Amygdala (tissue), 56 donors: Measurements from ENCODE around the gene BBS10.
"Not testable (repeated sequence)": the region's sequence is repeated elsewhere in the genome, so short reads cannot be mapped to it uniquely, and the experiment has no call there.

Experiments
- DNase-seq, 56 donors: peaks; one replicate each; lab custom pipeline; 2025; lab: John Stamatoyannopoulos, UW

BBS10 gene

DNA sequence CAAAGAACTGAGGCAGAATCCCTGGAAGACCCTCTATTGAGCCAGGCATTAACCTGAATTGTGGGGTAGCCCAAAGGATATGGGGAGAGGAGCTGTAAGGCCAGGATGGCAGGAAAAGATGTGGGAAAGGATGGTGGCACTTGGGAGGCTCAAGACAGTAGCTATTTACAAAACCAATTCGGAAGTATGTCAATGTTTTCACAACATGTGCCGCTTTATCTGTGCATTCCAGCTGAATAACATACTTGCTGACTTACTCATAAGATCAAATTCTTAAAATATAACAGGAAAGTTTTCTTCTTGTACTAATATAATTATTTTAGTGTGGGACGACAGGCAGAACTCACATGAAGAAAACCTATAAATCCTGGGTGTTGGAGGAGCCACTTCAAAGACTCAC, 10.6 kb downstream of the BBS10 start:
- DNase-seq = no peak

DNA sequence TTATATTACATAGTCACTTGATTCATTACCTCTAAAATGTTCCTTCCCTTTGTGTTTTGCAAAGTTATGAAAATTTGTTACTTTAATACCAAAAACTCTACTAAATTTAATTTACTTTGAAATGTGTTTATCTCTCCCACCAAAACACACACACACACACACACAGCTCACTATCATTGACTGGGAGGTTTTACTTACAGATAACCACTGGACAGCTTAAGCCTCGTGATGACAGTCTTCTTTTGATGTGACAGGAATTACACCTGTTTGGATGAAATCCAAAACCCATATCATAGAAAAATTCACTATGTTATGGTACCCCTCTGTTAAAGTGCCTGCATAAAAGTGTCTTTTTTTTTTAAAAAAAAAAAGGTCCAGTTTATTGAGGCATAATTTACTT, 15.6 kb downstream of the BBS10 start:
- no peak for DNase-seq

DNA sequence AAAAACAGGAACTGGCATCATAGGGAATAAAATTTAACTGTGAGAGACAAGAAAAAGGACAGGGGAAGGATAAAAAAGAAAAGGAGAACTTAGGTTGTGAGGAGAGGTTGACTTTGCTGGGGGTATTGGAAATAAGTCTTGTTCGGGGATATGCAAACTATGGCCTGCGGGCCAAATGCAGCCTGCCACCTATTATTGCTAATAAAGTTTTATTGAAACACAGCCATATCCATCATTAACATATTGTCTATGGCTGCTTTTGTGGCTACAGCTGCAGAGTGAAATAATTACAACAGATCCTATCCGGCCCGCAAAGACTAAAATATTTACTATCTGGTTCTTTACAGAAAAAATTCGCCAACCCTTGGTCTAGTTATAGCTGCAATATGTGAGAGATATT, 18.6 kb downstream of the BBS10 start:
- no peak for DNase-seq

DNA sequence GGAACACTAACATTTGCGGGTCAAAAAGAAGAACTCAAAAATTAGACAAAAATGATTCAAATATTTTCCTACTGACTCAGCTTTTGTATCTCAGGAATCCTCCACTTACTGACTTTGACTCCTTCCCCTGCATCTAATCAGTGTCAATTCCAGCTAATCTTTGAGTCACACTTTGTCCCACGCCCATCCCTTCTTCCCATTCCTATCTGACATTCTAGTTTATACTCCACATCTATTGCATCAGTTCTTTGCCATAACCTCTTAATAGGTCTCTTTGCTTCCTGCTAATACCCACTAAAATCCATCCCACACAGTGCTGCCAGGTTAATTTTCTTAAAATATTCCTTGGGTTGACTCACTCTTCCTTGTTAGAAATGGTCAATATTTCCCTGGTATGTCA, 19.1 kb downstream of the BBS10 start:
- DNase-seq = no peak

GRCh38 chr12:76319595-76320319, 28.5 kb downstream of the BBS10 start:
- DNase-seq = not testable (repeated sequence)

GRCh38 chr12:76318773-76319594, 29.2 kb downstream of the BBS10 start:
- no peak for DNase-seq

DNA sequence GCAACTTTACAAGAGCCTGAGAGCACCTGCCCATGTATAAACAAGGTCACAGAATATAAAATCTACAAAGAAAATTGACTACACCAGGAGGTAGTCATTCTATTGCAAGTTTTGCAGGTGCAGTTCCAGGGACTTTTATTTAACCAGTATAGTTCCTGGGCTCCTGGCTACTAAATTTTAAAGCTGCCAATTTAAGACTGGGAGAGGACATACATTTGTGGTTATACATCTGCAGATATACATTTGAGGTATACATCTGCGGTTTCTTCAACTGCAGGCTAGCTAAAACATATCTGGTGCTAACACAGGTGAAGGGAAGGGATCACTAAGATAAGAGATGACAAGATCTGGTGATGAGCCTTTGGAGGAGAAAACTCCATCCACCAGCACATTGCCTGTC, 30.2 kb downstream of the BBS10 start:
- no peak for DNase-seq

GRCh38 chr12:76316468-76316867, 31.7 kb downstream of the BBS10 start:
- no peak for DNase-seq

GRCh38 chr12:76313299-76313698, 34.9 kb downstream of the BBS10 start:
- peak in 2 of 56 donors; percentile 1 to 3 for DNase-seq

GRCh38 chr12:76312315-76312714, 35.9 kb downstream of the BBS10 start:
- no peak for DNase-seq

DNA sequence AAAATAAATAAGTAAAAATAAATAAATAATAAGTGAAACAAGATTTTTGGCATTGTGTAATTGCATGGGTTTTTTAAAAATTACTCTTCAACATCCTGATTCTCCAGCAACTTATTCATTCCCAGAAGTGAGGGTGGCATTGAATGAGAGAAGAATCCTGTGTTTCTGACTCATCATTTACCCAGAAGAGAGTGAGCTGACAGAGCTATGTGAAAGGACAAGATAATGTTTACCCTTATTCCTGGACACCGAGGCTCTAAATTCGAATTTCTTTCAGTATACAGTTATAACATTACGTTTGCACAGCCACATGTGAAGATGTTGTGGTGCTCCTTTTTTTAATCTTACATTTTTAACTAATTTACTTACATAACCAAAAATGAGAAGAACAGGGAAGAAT, 36.4 kb downstream of the BBS10 start:
- DNase-seq = no peak

DNA sequence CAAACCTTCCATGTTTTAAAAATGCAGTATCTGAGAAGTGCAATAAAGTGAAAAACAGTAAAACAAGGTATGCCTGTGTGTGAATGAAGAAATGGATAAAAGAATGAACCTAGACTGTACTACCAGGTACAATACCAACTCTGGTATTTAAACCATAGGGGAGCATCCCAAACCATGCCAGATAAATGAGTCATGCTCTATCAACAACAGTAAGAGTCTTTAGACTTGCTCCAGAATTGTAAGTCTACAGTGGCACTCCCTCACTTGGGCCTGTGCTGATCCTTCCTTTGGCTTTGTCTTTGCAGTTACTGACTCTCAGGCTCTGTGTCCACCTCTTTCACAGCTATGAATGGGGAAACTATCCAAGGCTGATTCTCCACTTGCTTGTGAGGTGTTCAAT, 38.1 kb downstream of the BBS10 start:
- DNase-seq = no peak

DNA sequence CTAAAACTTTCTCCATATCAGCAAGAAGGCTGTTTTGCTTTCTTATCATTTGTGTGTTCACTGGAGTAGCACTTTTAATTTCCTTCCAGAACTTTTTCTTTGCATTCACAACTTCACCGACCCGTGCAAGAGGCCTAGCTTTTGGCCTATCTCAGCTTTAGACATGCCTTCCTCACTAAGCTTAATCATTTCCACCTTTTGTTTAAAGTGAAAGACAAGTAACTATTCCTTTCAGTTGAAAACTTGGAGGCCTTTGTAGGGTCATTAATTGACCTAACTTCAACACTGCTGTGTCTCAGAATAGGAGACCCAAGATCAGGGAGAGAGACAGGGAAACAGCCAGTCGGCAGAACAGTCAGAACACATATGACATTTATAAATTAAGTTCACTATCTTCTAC, 39.3 kb downstream of the BBS10 start:
- no peak for DNase-seq

- DNase-seq = no peak
Measured at GRCh38 chr12:76307083-76307482, 41.1 kb downstream of the BBS10 start.

DNA sequence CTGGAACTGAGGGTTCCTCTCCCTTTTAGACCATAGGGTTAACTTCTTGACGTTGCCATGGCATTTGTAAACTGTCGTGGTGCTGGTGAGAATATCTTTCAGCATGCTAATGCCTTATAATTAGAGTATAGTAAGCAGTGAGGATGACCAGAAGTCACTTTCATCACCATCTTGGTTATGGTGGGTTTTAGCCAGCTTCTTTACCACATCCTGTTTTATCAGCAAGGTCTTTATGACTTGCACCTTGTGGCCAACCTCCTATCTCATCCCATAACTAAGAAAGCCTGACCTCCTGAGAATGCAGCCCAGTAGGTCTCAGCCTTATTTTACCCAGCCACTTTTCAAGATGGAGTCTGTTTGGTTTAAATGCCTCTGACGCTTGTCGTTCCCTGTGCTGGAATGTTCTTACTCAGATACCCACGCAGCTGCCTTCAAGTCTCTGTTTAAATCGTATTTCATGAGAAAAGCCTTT, 44.2 kb downstream of the BBS10 start:
- no peak for DNase-seq

GRCh38 chr12:76303365-76303764, 44.9 kb downstream of the BBS10 start:
- no peak for DNase-seq

DNA sequence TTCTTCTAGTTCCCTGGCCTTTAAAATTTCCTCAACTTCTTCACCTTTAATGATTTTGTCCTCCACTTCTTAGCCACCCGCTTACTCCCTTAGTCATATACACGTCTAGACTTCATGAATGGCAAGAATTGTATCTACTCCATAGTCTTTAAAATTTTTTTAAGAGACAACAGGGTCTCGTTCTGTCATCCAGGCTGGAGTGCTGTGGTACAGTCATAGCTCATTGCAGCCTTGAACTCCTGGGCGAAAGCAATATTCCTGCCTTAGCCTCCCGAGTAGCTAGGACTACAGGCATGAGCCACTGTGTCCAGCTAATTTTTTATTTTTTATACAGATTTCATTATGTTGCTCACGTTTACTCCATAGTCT, 47.9 kb downstream of the BBS10 start:
- DNase-seq = no peak

DNA sequence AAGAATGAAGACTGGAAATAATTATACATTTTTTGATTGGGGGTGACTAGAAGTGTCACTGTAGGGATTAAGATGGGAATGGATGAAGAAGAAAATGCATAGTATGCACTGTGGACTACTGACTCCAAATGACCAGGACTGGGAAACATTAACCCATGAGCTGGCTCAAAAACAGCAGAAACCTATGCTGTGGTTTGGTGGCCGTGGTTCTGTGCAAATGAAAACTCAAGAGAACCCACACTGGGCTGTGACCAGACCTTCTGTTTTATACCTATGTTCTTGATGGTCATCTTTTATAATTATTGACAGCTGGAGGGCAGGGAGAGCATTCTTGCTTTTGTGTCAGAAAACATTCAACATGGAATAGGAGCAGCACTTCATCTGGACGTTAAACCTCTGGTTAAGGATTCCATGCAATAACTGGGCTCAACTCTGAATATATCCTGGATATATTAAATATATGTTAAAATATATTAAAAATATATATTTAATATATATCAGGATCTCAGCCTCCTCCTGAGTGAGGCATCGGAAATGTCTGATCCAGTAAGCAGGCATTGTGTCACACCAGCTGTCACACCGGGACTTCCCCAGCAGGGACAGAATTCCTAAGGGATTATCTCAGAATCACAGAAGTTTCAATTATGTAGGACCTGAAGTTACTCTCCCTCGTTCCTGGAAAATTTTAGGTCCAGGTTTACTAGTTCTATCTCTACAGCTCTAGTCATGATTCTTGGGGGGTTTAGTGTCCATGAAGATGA, 48.5 kb downstream of the BBS10 start:
- no peak for DNase-seq
